HUES48 (cell line): Measurements from ENCODE around the gene CDH26.
A peak's percentile ranks its signal among the peaks of the same experiment; 100 is the strongest.
"Not testable (repeated sequence)": the region's sequence is repeated elsewhere in the genome, so short reads cannot be mapped to it uniquely, and the experiment has no call there.

Experiments
- H3K27ac ChIP-seq: one replicate; pipeline ENCODE4 v1.7.0; 2013; ENCODE audit warnings: low read depth, low read length, inconsistent platforms
- H3K27me3 ChIP-seq: 2 replicates; pipeline ENCODE4 v1.6.1; 2013; ENCODE audit warnings: mild to moderate bottlenecking, low read length; ENCODE audit not compliant: control insufficient read depth, insufficient read depth
- H3K36me3 ChIP-seq: 2 replicates; pipeline ENCODE4 v1.6.1; 2013; ENCODE audit warnings: low read length; ENCODE audit not compliant: control insufficient read depth, insufficient read depth
- H3K4me1 ChIP-seq: 2 replicates; pipeline ENCODE4 v1.6.1; 2013; ENCODE audit warnings: mild to moderate bottlenecking, low read length; ENCODE audit not compliant: control insufficient read depth, insufficient read depth
- H3K4me3 ChIP-seq: 2 replicates; pipeline ENCODE4 v1.5.1; 2013; ENCODE audit warnings: mild to moderate bottlenecking, low read depth, low read length
- H3K9ac ChIP-seq: 2 replicates; pipeline ENCODE4 v1.6.1; 2013; ENCODE audit warnings: mild to moderate bottlenecking, low read depth, low read length, moderate library complexity
- H3K9me3 ChIP-seq: 2 replicates; pipeline ENCODE4 v1.6.1; 2013; ENCODE audit warnings: low read length; ENCODE audit not compliant: control insufficient read depth, insufficient read depth

The CDH26 gene

GRCh38 chr20:60036746-60037499 lies 78.7 kb downstream of the CDH26 start:
- Histone ChIP-seq H3K36me3 (no peaks in the 10 kb centered on the region), H3K27ac (no peak overlapping the region), H3K27me3 (no peaks in the 10 kb centered on the region), H3K9me3 (no peaks in the 10 kb centered on the region), H3K9ac (no peak overlapping the region), H3K4me3 (no peak overlapping the region), H3K4me1 (no peaks in the 10 kb centered on the region)

GRCh38 chr20:60038400-60039008 lies 80.3 kb downstream of the CDH26 start:
- Histone ChIP-seq H3K9ac (no peak overlapping the region), H3K4me1 (no peaks in the 10 kb centered on the region), H3K27ac (no peak overlapping the region), H3K36me3 (no peaks in the 10 kb centered on the region), H3K4me3 (no peak overlapping the region), H3K27me3 (no peaks in the 10 kb centered on the region), H3K9me3 (no peaks in the 10 kb centered on the region)

- no peak overlapping the region for H3K27ac ChIP-seq
- H3K4me1 ChIP-seq, result no peaks in the 10 kb centered on the region
- no peak overlapping the region for H3K9ac ChIP-seq
These were observed 81.3 kb downstream of the CDH26 start for GRCh38 chr20:60039526-60039925.

DNA sequence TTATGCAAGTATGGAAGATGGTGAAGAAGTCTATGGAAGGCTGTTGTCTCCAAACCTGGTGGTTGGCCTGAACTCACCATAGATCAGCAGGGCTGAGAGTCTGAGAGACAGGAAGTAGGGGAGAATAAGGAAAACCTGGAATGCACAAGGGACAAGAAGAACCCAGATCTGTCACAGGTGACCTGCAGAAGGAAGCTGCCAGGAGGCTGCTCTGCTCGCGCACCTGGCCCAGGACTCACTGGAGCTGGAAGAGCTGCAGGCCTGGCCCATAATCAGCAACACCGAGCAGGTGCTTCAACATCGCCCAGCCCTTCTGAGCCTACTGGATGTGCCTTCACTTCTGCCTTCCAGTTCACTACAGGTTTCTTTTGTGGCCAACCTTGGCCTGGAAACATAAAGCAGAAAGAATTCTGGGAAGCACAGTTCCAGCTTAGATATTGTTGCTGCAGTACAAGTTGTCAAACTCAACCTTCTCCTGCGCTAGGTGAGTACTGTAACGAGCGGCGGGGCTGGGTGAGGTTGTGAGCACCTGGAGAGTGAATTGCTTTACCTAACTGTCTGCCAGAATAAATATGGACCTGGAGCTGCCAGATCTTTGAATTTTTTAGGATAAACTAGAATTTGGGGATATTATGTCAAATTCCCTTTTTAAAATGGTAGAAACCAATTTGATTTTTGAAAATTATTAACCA lies 82.4 kb downstream of the CDH26 start:
- Histone ChIP-seq H3K4me1 (no peaks in the 10 kb centered on the region), H3K9ac (no peak overlapping the region), H3K36me3 (no peaks in the 10 kb centered on the region), H3K9me3 (no peaks in the 10 kb centered on the region), H3K4me3 (no peak overlapping the region), H3K27me3 (no peaks in the 10 kb centered on the region), H3K27ac (peak overlapping the region; percentile 14)

More at GRCh38 chr20:60039526-60039925, 81.3 kb downstream of the CDH26 start:
- H3K27me3 ChIP-seq, result no peaks in the 10 kb centered on the region
- no peaks in the 10 kb centered on the region for H3K36me3 ChIP-seq
- H3K4me3 ChIP-seq, result no peak overlapping the region
- no peaks in the 10 kb centered on the region for H3K9me3 ChIP-seq

DNA sequence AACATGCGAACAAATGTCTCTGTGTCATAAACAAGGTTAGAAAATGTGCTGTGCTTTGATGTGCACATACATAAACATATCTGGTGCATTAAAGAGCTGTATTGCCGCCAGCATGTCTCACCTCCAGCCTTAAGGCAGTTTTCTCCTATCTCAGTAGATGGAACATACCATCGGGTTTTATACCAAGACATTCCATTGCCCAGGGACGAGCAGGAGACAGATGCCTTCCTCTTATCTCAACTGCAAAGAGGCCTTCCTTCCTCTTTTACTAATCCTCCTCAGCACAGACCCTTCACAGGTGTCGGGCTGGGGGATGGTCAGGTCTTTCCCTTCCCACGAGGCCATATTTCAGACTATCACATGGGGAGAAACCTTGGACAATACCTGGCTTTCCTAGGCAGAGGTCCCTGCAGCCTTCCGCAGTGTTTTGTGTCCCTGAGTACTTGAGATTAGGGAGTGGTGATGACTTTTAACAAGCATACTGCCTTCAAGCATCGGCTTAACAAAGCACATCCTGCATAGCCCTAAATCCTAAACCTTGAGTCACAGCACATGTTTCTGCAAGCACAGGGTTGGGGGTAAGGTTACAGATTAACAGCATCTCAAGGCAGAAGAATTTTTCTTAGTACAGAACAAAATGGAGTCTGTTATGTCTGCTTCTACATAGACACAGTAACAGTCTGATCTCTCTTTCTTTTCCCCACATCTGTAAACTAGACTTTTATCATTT lies 83.4 kb downstream of the CDH26 start:
- not testable (repeated sequence) for H3K36me3 ChIP-seq, H3K27me3 ChIP-seq, H3K4me3 ChIP-seq, H3K9me3 ChIP-seq, H3K9ac ChIP-seq, H3K4me1 ChIP-seq
- H3K27ac ChIP-seq, result peak overlapping the region; percentile 51

GRCh38 chr20:60043435-60043834 lies 85.2 kb downstream of the CDH26 start:
- Histone ChIP-seq H3K27me3 (no peaks in the 10 kb centered on the region), H3K36me3 (no peaks in the 10 kb centered on the region), H3K9me3 (no peaks in the 10 kb centered on the region), H3K27ac (no peak overlapping the region), H3K9ac (no peak overlapping the region), H3K4me1 (no peaks in the 10 kb centered on the region), H3K4me3 (no peak overlapping the region)

GRCh38 chr20:60046011-60046413 lies 87.8 kb downstream of the CDH26 start:
- H3K4me3 ChIP-seq, result no peak overlapping the region

GRCh38 chr20:60046436-60046835 lies 88.2 kb downstream of the CDH26 start:
- no peaks in the 10 kb centered on the region for H3K4me1 ChIP-seq
- H3K9me3 ChIP-seq, result no peaks in the 10 kb centered on the region
- H3K4me3 ChIP-seq, result no peak overlapping the region
- no peak overlapping the region for H3K9ac ChIP-seq
- no peaks in the 10 kb centered on the region for H3K27me3 ChIP-seq
- no peaks in the 10 kb centered on the region for H3K36me3 ChIP-seq
- no peak overlapping the region for H3K27ac ChIP-seq

More at GRCh38 chr20:60046011-60046413, 87.8 kb downstream of the CDH26 start:
- no peaks in the 10 kb centered on the region for H3K9me3 ChIP-seq
- no peaks in the 10 kb centered on the region for H3K4me1 ChIP-seq
- no peaks in the 10 kb centered on the region for H3K36me3 ChIP-seq
- H3K9ac ChIP-seq, result no peak overlapping the region
- H3K27me3 ChIP-seq, result no peaks in the 10 kb centered on the region
- no peak overlapping the region for H3K27ac ChIP-seq

DNA sequence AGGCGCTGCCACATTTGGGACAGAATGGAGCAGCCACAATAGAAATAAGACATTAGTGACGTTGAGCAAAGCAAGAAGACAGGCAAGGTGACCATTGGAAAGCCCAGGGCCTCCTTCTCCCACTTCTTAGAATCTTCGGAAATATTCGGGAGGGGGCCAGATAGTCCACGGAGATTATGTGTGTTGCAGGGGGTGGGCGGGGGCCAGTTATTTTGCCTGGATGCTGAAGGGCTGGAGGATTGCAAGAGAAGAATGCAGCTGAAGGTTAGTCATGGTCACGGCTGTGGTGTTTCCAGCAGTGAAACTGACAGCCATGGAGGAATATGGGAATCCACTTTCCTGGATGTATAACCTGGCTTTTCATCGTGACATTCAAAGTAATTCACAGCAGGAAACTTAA lies 88.6 kb downstream of the CDH26 start:
- Histone ChIP-seq H3K4me3 (no peak overlapping the region), H3K9ac (no peak overlapping the region), H3K4me1 (no peaks in the 10 kb centered on the region), H3K9me3 (no peaks in the 10 kb centered on the region), H3K36me3 (no peaks in the 10 kb centered on the region), H3K27ac (no peak overlapping the region), H3K27me3 (no peaks in the 10 kb centered on the region)

GRCh38 chr20:60048634-60049521 lies 90.7 kb downstream of the CDH26 start:
- Histone ChIP-seq H3K9ac (no peak overlapping the region), H3K4me3 (no peak overlapping the region), H3K36me3 (no peaks in the 10 kb centered on the region), H3K4me1 (no peaks in the 10 kb centered on the region), H3K27ac (no peak overlapping the region), H3K27me3 (no peaks in the 10 kb centered on the region), H3K9me3 (no peaks in the 10 kb centered on the region)
